ENCODE results near the gene OLIG2. TPM values are rescaled to one million over a fixed set of nuclear protein-coding genes. Genes with fewer than 3 reads are reported as not detected.

The OLIG2 gene
- total RNA-seq, 2 experiments from 2014 or later, result not detected

DNA sequence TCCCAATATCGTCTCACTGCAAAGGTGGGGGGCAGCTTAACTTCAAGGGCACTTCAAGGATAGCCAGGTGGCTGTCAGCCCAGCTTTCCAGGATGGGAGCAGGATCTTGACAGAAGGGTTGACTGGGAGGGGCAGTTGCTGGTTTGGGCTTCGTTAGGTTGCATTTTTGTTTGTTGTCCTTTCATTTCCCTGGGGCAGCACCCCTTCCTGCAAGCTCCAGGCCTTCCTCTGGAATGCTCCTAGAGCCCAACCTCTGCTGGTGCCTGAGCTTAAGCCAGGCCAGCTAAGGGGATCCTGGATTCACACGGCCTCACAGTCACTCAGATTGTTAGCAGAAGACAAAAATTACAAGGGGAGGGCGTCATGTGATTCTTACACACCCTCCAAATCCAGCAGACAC, 4.1 kb upstream of the OLIG2 start:
- Mint-ChIP-seq H3K27me3 (peaks cover 77% of the 10 kb centered on the region), H3K36me3 (no peaks in the 10 kb centered on the region), H3K4me3 (no peak overlapping the region), H3K27ac (no peak overlapping the region), H3K4me1 (ENCODE audit: low read depth) (peaks cover 40% of the 10 kb centered on the region), H3K9me3 (no peaks in the 10 kb centered on the region)
- no peak for DNase-seq
- POLR2A ChIA-PET, result no interaction called here
- intact Hi-C loops (cut with micrococcal nuclease), result no loop called here
- CTCF ChIA-PET, result interaction anchor here (0.6 to 1.9 kb wide), 4 partner anchors 28 to 228 kb away, joined by 3 to 8 read pairs (median 4); no protein-coding TSS in a partner anchor

GRCh38 chr21:33022489-33022827, 3.3 kb upstream of the OLIG2 start:
- DNase-seq, result no peak
- Mint-ChIP-seq H3K27ac (no peak overlapping the region), H3K27me3 (peaks cover 81% of the 10 kb centered on the region), H3K9me3 (no peaks in the 10 kb centered on the region), H3K4me3 (no peak overlapping the region), H3K4me1 (ENCODE audit: low read depth) (peaks cover 45% of the 10 kb centered on the region), H3K36me3 (no peaks in the 10 kb centered on the region)
- POLR2A ChIA-PET, result no interaction called here
- intact Hi-C loops (cut with micrococcal nuclease), result no loop called here
- CTCF ChIA-PET, result interaction anchor here (1.0 to 1.5 kb wide), 2 partner anchors 29 to 175 kb away, joined by 3 to 4 read pairs; no protein-coding TSS in a partner anchor

DNA sequence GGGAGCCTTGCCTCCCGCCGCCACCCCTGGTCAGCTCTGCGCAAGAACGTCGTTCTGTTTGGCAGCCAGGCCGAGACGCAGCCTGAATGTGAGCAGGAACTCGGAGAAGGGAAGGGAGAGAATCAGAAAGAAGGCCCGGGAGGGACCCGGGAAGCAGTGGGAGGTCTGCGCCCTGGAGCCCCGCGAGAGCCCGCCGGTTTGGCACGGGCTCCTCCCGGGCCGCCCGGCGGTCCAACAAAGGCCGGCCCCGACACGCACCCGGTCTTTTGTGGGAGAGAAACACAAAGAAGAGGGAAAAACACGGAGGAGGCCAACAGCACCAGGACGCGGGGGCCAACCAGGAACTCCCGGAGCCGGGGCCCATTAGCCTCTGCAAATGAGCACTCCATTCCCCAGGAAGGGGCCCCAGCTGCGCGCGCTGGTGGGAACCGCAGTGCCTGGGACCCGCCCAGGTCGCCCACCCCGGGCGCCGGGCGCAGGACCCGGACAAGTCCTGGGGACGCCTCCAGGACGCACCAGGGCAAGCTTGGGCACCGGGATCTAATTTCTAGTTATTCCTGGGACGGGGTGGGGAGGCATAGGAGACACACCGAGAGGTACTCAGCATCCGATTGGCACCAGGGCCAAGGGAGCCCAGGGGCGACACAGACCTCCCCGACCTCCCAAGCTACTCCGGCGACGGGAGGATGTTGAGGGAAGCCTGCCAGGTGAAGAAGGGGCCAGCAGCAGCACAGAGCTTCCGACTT, 2.7 kb upstream of the OLIG2 start:
- Mint-ChIP-seq H3K9me3 (no peaks in the 10 kb centered on the region), H3K4me3 (no peak overlapping the region), H3K4me1 (ENCODE audit: low read depth) (peaks cover 45% of the 10 kb centered on the region), H3K36me3 (no peaks in the 10 kb centered on the region), H3K27ac (no peak overlapping the region), H3K27me3 (peaks cover 80% of the 10 kb centered on the region)
- CTCF ChIA-PET, result interaction anchor here (1.0 to 1.2 kb wide), 2 partner anchors 83 to 174 kb away, joined by 3 read pairs; no protein-coding TSS in a partner anchor
- DNase-seq, result no peak
- intact Hi-C loops (cut with micrococcal nuclease), result no loop called here
- POLR2A ChIA-PET, result no interaction called here

DNA sequence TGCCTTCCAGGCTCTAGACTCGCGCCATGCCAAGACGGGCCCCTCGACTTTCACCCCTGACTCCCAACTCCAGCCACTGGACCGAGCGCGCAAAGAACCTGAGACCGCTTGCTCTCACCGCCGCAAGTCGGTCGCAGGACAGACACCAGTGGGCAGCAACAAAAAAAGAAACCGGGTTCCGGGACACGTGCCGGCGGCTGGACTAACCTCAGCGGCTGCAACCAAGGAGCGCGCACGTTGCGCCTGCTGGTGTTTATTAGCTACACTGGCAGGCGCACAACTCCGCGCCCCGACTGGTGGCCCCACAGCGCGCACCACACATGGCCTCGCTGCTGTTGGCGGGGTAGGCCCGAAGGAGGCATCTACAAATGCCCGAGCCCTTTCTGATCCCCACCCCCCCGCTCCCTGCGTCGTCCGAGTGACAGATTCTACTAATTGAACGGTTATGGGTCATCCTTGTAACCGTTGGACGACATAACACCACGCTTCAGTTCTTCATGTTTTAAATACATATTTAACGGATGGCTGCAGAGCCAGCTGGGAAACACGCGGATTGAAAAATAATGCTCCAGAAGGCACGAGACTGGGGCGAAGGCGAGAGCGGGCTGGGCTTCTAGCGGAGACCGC, 2.0 kb upstream of the OLIG2 start:
- peak; percentile 15 for DNase-seq
- intact Hi-C loops (cut with micrococcal nuclease), result no loop called here
- H3K4me3 Mint-ChIP-seq, result no peak overlapping the region
- ChIA-PET CTCF (interaction anchor here (0.6 to 1.2 kb wide), 3 partner anchors 83 to 175 kb away, joined by 3 read pairs; no protein-coding TSS in a partner anchor), POLR2A (no interaction called here)
- H3K4me1 Mint-ChIP-seq (ENCODE audit: low read depth), result peaks cover 51% of the 10 kb centered on the region
- H3K36me3 Mint-ChIP-seq, result peaks cover 2% of the 10 kb centered on the region
- H3K27ac Mint-ChIP-seq, result peak overlapping the region; percentile 29
- peaks cover 78% of the 10 kb centered on the region for H3K27me3 Mint-ChIP-seq
- H3K9me3 Mint-ChIP-seq, result no peaks in the 10 kb centered on the region

GRCh38 chr21:33024201-33025103, 1.3 kb upstream of the OLIG2 start:
- H3K9me3 Mint-ChIP-seq, result no peaks in the 10 kb centered on the region

GRCh38 chr21:33025106-33025488, 638 bp upstream of the OLIG2 start:
- intact Hi-C loops (cut with micrococcal nuclease), result loop anchor here (5.0 kb wide), 1 partner anchor 172 kb away; no protein-coding TSS in a partner anchor
- H3K4me1 Mint-ChIP-seq (ENCODE audit: low read depth), result peaks cover 53% of the 10 kb centered on the region
- H3K4me3 Mint-ChIP-seq, result no peak overlapping the region
- H3K27ac Mint-ChIP-seq, result no peak overlapping the region
- ChIA-PET CTCF (interaction anchor here (0.8 to 1.7 kb wide), 2 partner anchors 85 to 102 kb away, joined by 4 to 5 read pairs; no protein-coding TSS in a partner anchor), POLR2A (no interaction called here)
- peaks cover 2% of the 10 kb centered on the region for H3K36me3 Mint-ChIP-seq
- no peaks in the 10 kb centered on the region for H3K9me3 Mint-ChIP-seq
- peaks cover 80% of the 10 kb centered on the region for H3K27me3 Mint-ChIP-seq
- DNase-seq, result peak; percentile 24

More at GRCh38 chr21:33024201-33025103, 1.3 kb upstream of the OLIG2 start:
- Mint-ChIP-seq H3K36me3 (peaks cover 2% of the 10 kb centered on the region), H3K4me1 (ENCODE audit: low read depth) (peaks cover 52% of the 10 kb centered on the region), H3K27me3 (peaks cover 76% of the 10 kb centered on the region), H3K4me3 (no peak overlapping the region), H3K27ac (peak overlapping the region; percentile 29)
- intact Hi-C loops (cut with micrococcal nuclease), result loop anchor here (5.0 kb wide), 1 partner anchor 173 kb away; no protein-coding TSS in a partner anchor
- ChIA-PET CTCF (interaction anchor here (0.6 to 0.8 kb wide), 2 partner anchors 84 to 174 kb away, joined by 3 to 4 read pairs; no protein-coding TSS in a partner anchor), POLR2A (no interaction called here)
- DNase-seq, result no peak

GRCh38 chr21:33026443-33026858, 716 bp downstream of the OLIG2 start:
- H3K4me1 Mint-ChIP-seq (ENCODE audit: low read depth), result peaks cover 48% of the 10 kb centered on the region
- no peak overlapping the region for H3K4me3 Mint-ChIP-seq
- peaks cover 2% of the 10 kb centered on the region for H3K36me3 Mint-ChIP-seq
- POLR2A ChIA-PET, result no interaction called here
- DNase-seq, result no peak
- CTCF ChIA-PET, result interaction anchor here (1.6 to 1.7 kb wide), 2 partner anchors 101 to 335 kb away, joined by 3 to 5 read pairs; no protein-coding TSS in a partner anchor
- intact Hi-C loops (cut with micrococcal nuclease), result loop anchor here (2.0 to 5.0 kb wide), 2 partner anchors 44 to 171 kb away; partner anchors contain the start of gene OLIG1
- peak overlapping the region; percentile 0 for H3K27ac Mint-ChIP-seq
- no peaks in the 10 kb centered on the region for H3K9me3 Mint-ChIP-seq
- peaks cover 77% of the 10 kb centered on the region for H3K27me3 Mint-ChIP-seq

DNA sequence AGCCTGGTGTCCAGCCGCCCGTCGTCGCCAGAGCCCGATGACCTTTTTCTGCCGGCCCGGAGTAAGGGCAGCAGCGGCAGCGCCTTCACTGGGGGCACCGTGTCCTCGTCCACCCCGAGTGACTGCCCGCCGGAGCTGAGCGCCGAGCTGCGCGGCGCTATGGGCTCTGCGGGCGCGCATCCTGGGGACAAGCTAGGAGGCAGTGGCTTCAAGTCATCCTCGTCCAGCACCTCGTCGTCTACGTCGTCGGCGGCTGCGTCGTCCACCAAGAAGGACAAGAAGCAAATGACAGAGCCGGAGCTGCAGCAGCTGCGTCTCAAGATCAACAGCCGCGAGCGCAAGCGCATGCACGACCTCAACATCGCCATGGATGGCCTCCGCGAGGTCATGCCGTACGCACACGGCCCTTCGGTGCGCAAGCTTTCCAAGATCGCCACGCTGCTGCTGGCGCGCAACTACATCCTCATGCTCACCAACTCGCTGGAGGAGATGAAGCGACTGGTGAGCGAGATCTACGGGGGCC, 1.2 kb downstream of the OLIG2 start:
- intact Hi-C loops (cut with micrococcal nuclease), result loop anchor here (2.0 to 5.0 kb wide), 2 partner anchors 44 to 170 kb away; partner anchors contain the start of gene OLIG1
- Mint-ChIP-seq H3K4me1 (ENCODE audit: low read depth) (peaks cover 48% of the 10 kb centered on the region), H3K27ac (no peak overlapping the region), H3K9me3 (no peaks in the 10 kb centered on the region), H3K36me3 (peaks cover 2% of the 10 kb centered on the region), H3K4me3 (no peak overlapping the region), H3K27me3 (peaks cover 73% of the 10 kb centered on the region)
- DNase-seq, result peak; percentile 14
- CTCF ChIA-PET, result interaction anchor here (1.6 kb wide), 1 partner anchor 334 kb away, joined by 3 read pairs; no protein-coding TSS in a partner anchor
- POLR2A ChIA-PET, result no interaction called here

DNA sequence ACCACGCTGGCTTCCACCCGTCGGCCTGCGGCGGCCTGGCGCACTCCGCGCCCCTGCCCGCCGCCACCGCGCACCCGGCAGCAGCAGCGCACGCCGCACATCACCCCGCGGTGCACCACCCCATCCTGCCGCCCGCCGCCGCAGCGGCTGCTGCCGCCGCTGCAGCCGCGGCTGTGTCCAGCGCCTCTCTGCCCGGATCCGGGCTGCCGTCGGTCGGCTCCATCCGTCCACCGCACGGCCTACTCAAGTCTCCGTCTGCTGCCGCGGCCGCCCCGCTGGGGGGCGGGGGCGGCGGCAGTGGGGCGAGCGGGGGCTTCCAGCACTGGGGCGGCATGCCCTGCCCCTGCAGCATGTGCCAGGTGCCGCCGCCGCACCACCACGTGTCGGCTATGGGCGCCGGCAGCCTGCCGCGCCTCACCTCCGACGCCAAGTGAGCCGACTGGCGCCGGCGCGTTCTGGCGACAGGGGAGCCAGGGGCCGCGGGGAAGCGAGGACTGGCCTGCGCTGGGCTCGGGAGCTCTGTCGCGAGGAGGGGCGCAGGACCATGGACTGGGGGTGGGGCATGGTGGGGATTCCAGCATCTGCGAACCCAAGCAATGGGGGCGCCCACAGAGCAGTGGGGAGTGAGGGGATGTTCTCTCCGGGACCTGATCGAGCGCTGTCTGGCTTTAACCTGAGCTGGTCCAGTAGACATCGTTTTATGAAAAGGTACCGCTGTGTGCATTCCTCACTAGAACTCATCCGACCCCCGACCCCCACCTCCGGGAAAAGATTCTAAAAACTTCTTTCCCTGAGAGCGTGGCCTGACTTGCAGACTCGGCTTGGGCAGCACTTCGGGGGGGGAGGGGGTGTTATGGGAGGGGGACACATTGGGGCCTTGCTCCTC, 1.9 kb downstream of the OLIG2 start:
- Mint-ChIP-seq H3K27ac (no peak overlapping the region), H3K9me3 (no peaks in the 10 kb centered on the region), H3K27me3 (peaks cover 73% of the 10 kb centered on the region), H3K4me3 (no peak overlapping the region), H3K4me1 (ENCODE audit: low read depth) (peaks cover 45% of the 10 kb centered on the region), H3K36me3 (peaks cover 2% of the 10 kb centered on the region)
- ChIA-PET POLR2A (no interaction called here), CTCF (no interaction called here)
- DNase-seq, result no peak
- intact Hi-C loops (cut with micrococcal nuclease), result loop anchor here (2.0 to 5.0 kb wide), 2 partner anchors 43 to 170 kb away; partner anchors contain the start of gene OLIG1

DNA sequence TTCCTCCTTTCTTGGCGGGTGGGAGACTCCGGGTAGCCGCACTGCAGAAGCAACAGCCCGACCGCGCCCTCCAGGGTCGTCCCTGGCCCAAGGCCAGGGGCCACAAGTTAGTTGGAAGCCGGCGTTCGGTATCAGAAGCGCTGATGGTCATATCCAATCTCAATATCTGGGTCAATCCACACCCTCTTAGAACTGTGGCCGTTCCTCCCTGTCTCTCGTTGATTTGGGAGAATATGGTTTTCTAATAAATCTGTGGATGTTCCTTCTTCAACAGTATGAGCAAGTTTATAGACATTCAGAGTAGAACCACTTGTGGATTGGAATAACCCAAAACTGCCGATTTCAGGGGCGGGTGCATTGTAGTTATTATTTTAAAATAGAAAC, 2.5 kb downstream of the OLIG2 start:
- POLR2A ChIA-PET, result interaction anchor here (0.6 kb wide), 1 partner anchor 642 kb away, joined by 3 read pairs; no protein-coding TSS in a partner anchor
- no peak for DNase-seq
- Mint-ChIP-seq H3K4me3 (peak overlapping the region; percentile 20), H3K36me3 (peaks cover 2% of the 10 kb centered on the region), H3K27ac (no peak overlapping the region), H3K9me3 (no peaks in the 10 kb centered on the region), H3K27me3 (peaks cover 73% of the 10 kb centered on the region), H3K4me1 (ENCODE audit: low read depth) (peaks cover 44% of the 10 kb centered on the region)
- CTCF ChIA-PET, result no interaction called here
- intact Hi-C loops (cut with micrococcal nuclease), result loop anchor here (5.0 kb wide), 1 partner anchor 169 kb away; no protein-coding TSS in a partner anchor
